HEK293 (cell line): ENCODE results near the gene NUDT16L1.

Experiments
- GLIS2 ChIP-seq: fragments of 450-650 bp; formaldehyde crosslinking; IDR thresholded peaks from 2 replicates; pipeline ENCODE4 v1.5.1; 2016; ENCODE audit warnings: missing biosample characterization, missing genetic modification characterization
- SCRT1 ChIP-seq: fragments of 450-650 bp; formaldehyde crosslinking; IDR thresholded peaks from 2 replicates; pipeline ENCODE4 v1.5.1; 2016; ENCODE audit warnings: missing biosample characterization, missing genetic modification characterization, borderline replicate concordance
- SETDB1 ChIP-seq: IDR thresholded peaks from one replicate; pipeline ENCODE4 v1.6.1; 2017; ENCODE audit warnings: mild to moderate bottlenecking, low read length, moderate library complexity, mixed read lengths; ENCODE audit not compliant: insufficient read length
- TRIM28 ChIP-seq: IDR thresholded peaks from 2 replicates; pipeline ENCODE4 v1.6.1; 2011; ENCODE audit warnings: low read length, control low read depth, borderline replicate concordance
- YY2 ChIP-seq: fragments of 450-650 bp; formaldehyde crosslinking; IDR thresholded peaks from 2 replicates; pipeline ENCODE4 v1.5.1; 2016; ENCODE audit warnings: missing biosample characterization, missing genetic modification characterization
- ZNF157 ChIP-seq: fragments of 450-650 bp; formaldehyde crosslinking; IDR thresholded peaks from 2 replicates; pipeline ENCODE4 v1.5.1; 2016; ENCODE audit warnings: missing biosample characterization, missing genetic modification characterization
- ZNF214 ChIP-seq: fragments of 450-650 bp; formaldehyde crosslinking; IDR thresholded peaks from 2 replicates; pipeline ENCODE4 v1.5.1; 2017; ENCODE audit warnings: missing biosample characterization, mild to moderate bottlenecking, missing genetic modification characterization, borderline replicate concordance
- ZNF221 ChIP-seq: fragments of 450-650 bp; formaldehyde crosslinking; IDR thresholded peaks from 2 replicates; pipeline ENCODE4 v1.5.1; 2017; ENCODE audit warnings: missing biosample characterization, missing genetic modification characterization, borderline replicate concordance
- ZNF239 ChIP-seq: fragments of 450-650 bp; formaldehyde crosslinking; IDR thresholded peaks from 2 replicates; pipeline ENCODE4 v1.5.1; 2016; ENCODE audit warnings: missing biosample characterization, missing genetic modification characterization
- ZNF292 ChIP-seq: fragments of 450-650 bp; formaldehyde crosslinking; IDR thresholded peaks from 2 replicates; pipeline ENCODE4 v1.5.1; 2016; ENCODE audit warnings: low read depth, missing biosample characterization, missing genetic modification characterization, borderline replicate concordance
- ZNF302 ChIP-seq: fragments of 450-650 bp; formaldehyde crosslinking; IDR thresholded peaks from 2 replicates; pipeline ENCODE4 v1.5.1; 2016; ENCODE audit warnings: missing biosample characterization, missing genetic modification characterization, low read depth
- ZNF350 ChIP-seq: fragments of 450-650 bp; formaldehyde crosslinking; IDR thresholded peaks from 2 replicates; pipeline ENCODE4 v1.5.0; 2017; ENCODE audit warnings: missing biosample characterization, mild to moderate bottlenecking, missing genetic modification characterization
- ZNF416 ChIP-seq: fragments of 450-650 bp; formaldehyde crosslinking; IDR thresholded peaks from 2 replicates; pipeline ENCODE4 v1.5.1; 2016; ENCODE audit warnings: missing biosample characterization, missing genetic modification characterization
- ZNF521 ChIP-seq: fragments of 450-650 bp; formaldehyde crosslinking; IDR thresholded peaks from 2 replicates; pipeline ENCODE4 v1.5.1; 2017; ENCODE audit warnings: missing biosample characterization, mild to moderate bottlenecking, missing genetic modification characterization
- ZNF529 ChIP-seq: fragments of 450-650 bp; formaldehyde crosslinking; IDR thresholded peaks from 2 replicates; pipeline ENCODE4 v1.5.1; 2017; ENCODE audit warnings: missing genetic modification characterization, missing biosample characterization; ENCODE audit not compliant: insufficient replicate concordance
- ZNF600 ChIP-seq: fragments of 450-650 bp; formaldehyde crosslinking; IDR thresholded peaks from 2 replicates; pipeline ENCODE4 v1.5.1; 2016; ENCODE audit warnings: missing biosample characterization, missing genetic modification characterization
- ZNF610 ChIP-seq: fragments of 450-650 bp; formaldehyde crosslinking; IDR thresholded peaks from 2 replicates; pipeline ENCODE4 v1.5.1; 2016; ENCODE audit warnings: missing biosample characterization, missing genetic modification characterization, borderline replicate concordance
- ZNF629 ChIP-seq: fragments of 450-650 bp; formaldehyde crosslinking; IDR thresholded peaks from 2 replicates; pipeline ENCODE4 v1.5.1; 2017; ENCODE audit warnings: missing biosample characterization, missing genetic modification characterization
- ZNF76 ChIP-seq: fragments of 450-650 bp; formaldehyde crosslinking; IDR thresholded peaks from 2 replicates; pipeline ENCODE4; 2016; ENCODE audit warnings: low read depth, missing biosample characterization, missing genetic modification characterization, borderline replicate concordance
- ZNF792 ChIP-seq: fragments of 450-650 bp; formaldehyde crosslinking; IDR thresholded peaks from 2 replicates; pipeline ENCODE4 v1.5.1; 2016; ENCODE audit warnings: missing biosample characterization, missing genetic modification characterization
- ZNF837 ChIP-seq: fragments of 450-650 bp; formaldehyde crosslinking; IDR thresholded peaks from 2 replicates; pipeline ENCODE4 v1.5.1; 2016; ENCODE audit warnings: missing biosample characterization, missing genetic modification characterization
- ZSCAN16 ChIP-seq: fragments of 450-650 bp; formaldehyde crosslinking; IDR thresholded peaks from 2 replicates; pipeline ENCODE4 v1.5.1; 2016; ENCODE audit warnings: missing biosample characterization, missing genetic modification characterization
- TF ChIP-seq, protein P1 (sequence below): fragments of 450-650 bp; formaldehyde crosslinking; IDR thresholded peaks from 2 replicates; pipeline ENCODE4 v1.5.1; 2016; ENCODE audit warnings: missing biosample characterization, missing genetic modification characterization
- TF ChIP-seq, protein P2 (sequence below): fragments of 450-650 bp; formaldehyde crosslinking; IDR thresholded peaks from 2 replicates; pipeline ENCODE4 v1.5.1; 2017; ENCODE audit warnings: missing biosample characterization, missing genetic modification characterization
- TF ChIP-seq, protein P3 (sequence below): fragments of 450-650 bp; formaldehyde crosslinking; IDR thresholded peaks from 2 replicates; pipeline ENCODE4 v1.5.1; 2016; ENCODE audit warnings: missing biosample characterization, missing genetic modification characterization
- TF ChIP-seq, protein P4 (sequence below): IDR thresholded peaks from 2 replicates; pipeline ENCODE4 v1.6.1; 2011; ENCODE audit warnings: mild to moderate bottlenecking, low read depth, low read length, borderline replicate concordance
- TF ChIP-seq, protein P5 (sequence below): fragments of 450-650 bp; IDR thresholded peaks from 2 replicates; pipeline ENCODE4 v1.5.1; 2018; ENCODE audit warnings: missing biosample characterization, mild to moderate bottlenecking, missing genetic modification characterization
- TF ChIP-seq, protein P6 (sequence below): fragments of 450-650 bp; formaldehyde crosslinking; IDR thresholded peaks from 2 replicates; pipeline ENCODE4 v1.5.1; 2016; ENCODE audit warnings: missing biosample characterization, missing genetic modification characterization, low read depth

Gene NUDT16L1

DNA sequence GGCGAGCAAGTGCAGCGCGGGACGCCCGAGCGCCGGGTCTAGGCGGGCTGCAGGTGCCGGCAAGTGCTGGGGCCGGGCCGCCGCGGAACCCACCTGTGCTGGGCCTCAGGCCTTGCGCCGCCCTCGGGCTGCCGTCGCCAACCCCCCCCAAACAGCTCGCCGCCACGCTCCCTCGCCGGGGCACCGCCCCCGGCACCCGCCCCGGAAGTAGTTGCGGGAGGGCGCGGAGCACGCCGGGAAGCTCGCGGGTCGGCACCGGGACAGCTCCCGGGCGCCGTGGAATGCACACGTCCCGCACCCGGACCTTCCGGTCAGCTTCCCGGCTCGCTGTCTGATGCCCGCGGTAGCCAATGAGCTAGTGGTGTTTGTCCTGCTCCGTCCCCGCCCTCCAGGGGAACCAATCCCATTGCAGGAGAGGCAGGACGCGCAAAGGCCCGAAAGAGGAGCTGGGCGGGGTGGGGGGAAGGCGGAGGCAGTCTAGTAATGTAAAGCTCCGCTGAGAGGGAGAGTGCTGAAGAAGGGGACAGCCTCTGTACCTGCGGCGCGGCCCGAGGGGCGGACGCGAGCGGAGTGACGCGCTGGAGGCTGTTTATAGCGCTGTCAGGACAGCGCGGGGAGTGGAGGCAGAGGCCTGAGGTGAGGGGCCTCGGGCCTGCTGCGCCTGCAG lies 40.8 kb downstream of the NUDT16L1 start, which contains the start of the genes ANKS3 and DNAAF8 (continued):
- TF ChIP-seq, protein P1, sequence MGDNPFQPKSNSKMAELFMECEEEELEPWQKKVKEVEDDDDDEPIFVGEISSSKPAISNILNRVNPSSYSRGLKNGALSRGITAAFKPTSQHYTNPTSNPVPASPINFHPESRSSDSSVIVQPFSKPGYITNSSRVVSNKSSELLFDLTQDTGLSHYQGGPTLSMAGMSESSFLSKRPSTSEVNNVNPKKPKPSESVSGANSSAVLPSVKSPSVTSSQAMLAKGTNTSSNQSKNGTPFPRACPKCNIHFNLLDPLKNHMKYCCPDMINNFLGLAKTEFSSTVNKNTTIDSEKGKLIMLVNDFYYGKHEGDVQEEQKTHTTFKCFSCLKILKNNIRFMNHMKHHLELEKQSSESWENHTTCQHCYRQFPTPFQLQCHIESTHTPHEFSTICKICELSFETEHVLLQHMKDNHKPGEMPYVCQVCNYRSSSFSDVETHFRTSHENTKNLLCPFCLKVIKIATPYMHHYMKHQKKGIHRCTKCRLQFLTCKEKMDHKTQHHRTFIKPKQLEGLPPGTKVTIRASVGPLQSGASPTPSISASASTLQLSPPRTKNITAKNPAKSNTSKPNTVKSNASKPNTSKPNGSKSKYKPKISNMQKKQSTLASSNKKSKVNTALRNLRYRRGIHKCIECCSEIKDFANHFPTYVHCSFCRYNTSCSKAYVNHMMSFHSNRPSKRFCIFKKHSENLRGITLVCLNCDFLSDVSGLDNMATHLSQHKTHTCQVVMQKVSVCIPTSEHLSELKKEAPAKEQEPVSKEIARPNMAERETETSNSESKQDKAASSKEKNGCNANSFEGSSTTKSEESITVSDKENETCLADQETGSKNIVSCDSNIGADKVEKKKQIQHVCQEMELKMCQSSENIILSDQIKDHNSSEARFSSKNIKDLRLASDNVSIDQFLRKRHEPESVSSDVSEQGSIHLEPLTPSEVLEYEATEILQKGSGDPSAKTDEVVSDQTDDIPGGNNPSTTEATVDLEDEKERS, result no peak
- TF ChIP-seq ZNF792 (tag by site-specific recombination) (no peak), ZNF521 (tag by site-specific recombination) (no peak), ZSCAN16 (tag by site-specific recombination) (no peak), SCRT1 (no peak), ZNF214 (no peak), GLIS2 (tag by site-specific recombination) (peak; percentile 18; the same call in 1 of the 2 replicates), ZNF350 (tag by site-specific recombination) (no peak), TRIM28 (no peak), YY2 (tag by site-specific recombination) (0 out of 2 replicates have a peak, but pooled peaks have one; percentile 32), ZNF76 (tag by site-specific recombination) (peak; percentile 96), SETDB1 (no peak), ZNF239 (no peak), ZNF629 (tag by site-specific recombination) (peak; percentile 49; the same call in 1 of the 2 replicates), ZNF529 (no peak), ZNF302 (tag by site-specific recombination) (no peak), ZNF610 (tag by site-specific recombination) (no peak), ZNF416 (tag by site-specific recombination) (no peak), ZNF221 (tag by site-specific recombination) (no peak), ZNF837 (no peak), ZNF292 (no peak), ZNF600 (no peak), ZNF157 (tag by site-specific recombination) (no peak)
- TF ChIP-seq, protein P2, sequence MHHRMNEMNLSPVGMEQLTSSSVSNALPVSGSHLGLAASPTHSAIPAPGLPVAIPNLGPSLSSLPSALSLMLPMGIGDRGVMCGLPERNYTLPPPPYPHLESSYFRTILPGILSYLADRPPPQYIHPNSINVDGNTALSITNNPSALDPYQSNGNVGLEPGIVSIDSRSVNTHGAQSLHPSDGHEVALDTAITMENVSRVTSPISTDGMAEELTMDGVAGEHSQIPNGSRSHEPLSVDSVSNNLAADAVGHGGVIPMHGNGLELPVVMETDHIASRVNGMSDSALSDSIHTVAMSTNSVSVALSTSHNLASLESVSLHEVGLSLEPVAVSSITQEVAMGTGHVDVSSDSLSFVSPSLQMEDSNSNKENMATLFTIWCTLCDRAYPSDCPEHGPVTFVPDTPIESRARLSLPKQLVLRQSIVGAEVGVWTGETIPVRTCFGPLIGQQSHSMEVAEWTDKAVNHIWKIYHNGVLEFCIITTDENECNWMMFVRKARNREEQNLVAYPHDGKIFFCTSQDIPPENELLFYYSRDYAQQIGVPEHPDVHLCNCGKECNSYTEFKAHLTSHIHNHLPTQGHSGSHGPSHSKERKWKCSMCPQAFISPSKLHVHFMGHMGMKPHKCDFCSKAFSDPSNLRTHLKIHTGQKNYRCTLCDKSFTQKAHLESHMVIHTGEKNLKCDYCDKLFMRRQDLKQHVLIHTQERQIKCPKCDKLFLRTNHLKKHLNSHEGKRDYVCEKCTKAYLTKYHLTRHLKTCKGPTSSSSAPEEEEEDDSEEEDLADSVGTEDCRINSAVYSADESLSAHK (tag by site-specific recombination), result no peak
- TF ChIP-seq, protein P3, sequence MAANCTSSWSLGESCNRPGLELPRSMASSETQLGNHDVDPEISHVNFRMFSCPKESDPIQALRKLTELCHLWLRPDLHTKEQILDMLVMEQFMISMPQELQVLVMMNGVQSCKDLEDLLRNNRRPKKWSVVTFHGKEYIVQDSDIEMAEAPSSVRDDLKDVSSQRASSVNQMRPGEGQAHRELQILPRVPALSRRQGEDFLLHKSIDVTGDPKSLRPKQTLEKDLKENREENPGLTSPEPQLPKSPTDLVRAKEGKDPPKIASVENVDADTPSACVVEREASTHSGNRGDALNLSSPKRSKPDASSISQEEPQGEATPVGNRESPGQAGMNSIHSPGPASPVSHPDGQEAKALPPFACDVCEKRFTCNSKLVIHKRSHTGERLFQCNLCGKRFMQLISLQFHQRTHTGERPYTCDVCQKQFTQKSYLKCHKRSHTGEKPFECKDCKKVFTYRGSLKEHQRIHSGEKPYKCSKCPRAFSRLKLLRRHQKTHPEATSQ (tag by site-specific recombination), result 0 out of 2 replicates have a peak, but pooled peaks have one; percentile 34
- TF ChIP-seq, protein P4, sequence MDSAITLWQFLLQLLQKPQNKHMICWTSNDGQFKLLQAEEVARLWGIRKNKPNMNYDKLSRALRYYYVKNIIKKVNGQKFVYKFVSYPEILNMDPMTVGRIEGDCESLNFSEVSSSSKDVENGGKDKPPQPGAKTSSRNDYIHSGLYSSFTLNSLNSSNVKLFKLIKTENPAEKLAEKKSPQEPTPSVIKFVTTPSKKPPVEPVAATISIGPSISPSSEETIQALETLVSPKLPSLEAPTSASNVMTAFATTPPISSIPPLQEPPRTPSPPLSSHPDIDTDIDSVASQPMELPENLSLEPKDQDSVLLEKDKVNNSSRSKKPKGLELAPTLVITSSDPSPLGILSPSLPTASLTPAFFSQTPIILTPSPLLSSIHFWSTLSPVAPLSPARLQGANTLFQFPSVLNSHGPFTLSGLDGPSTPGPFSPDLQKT, result no peak
- TF ChIP-seq, protein P5, sequence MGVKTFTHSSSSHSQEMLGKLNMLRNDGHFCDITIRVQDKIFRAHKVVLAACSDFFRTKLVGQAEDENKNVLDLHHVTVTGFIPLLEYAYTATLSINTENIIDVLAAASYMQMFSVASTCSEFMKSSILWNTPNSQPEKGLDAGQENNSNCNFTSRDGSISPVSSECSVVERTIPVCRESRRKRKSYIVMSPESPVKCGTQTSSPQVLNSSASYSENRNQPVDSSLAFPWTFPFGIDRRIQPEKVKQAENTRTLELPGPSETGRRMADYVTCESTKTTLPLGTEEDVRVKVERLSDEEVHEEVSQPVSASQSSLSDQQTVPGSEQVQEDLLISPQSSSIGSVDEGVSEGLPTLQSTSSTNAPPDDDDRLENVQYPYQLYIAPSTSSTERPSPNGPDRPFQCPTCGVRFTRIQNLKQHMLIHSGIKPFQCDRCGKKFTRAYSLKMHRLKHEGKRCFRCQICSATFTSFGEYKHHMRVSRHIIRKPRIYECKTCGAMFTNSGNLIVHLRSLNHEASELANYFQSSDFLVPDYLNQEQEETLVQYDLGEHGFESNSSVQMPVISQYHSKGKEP (tag by site-specific recombination), result no peak
- TF ChIP-seq, protein P6, sequence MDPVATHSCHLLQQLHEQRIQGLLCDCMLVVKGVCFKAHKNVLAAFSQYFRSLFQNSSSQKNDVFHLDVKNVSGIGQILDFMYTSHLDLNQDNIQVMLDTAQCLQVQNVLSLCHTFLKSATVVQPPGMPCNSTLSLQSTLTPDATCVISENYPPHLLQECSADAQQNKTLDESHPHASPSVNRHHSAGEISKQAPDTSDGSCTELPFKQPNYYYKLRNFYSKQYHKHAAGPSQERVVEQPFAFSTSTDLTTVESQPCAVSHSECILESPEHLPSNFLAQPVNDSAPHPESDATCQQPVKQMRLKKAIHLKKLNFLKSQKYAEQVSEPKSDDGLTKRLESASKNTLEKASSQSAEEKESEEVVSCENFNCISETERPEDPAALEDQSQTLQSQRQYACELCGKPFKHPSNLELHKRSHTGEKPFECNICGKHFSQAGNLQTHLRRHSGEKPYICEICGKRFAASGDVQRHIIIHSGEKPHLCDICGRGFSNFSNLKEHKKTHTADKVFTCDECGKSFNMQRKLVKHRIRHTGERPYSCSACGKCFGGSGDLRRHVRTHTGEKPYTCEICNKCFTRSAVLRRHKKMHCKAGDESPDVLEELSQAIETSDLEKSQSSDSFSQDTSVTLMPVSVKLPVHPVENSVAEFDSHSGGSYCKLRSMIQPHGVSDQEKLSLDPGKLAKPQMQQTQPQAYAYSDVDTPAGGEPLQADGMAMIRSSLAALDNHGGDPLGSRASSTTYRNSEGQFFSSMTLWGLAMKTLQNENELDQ (tag by site-specific recombination), result no peak
